ENCODE data around the gene NAALADL2.

The NAALADL2 gene

DNA sequence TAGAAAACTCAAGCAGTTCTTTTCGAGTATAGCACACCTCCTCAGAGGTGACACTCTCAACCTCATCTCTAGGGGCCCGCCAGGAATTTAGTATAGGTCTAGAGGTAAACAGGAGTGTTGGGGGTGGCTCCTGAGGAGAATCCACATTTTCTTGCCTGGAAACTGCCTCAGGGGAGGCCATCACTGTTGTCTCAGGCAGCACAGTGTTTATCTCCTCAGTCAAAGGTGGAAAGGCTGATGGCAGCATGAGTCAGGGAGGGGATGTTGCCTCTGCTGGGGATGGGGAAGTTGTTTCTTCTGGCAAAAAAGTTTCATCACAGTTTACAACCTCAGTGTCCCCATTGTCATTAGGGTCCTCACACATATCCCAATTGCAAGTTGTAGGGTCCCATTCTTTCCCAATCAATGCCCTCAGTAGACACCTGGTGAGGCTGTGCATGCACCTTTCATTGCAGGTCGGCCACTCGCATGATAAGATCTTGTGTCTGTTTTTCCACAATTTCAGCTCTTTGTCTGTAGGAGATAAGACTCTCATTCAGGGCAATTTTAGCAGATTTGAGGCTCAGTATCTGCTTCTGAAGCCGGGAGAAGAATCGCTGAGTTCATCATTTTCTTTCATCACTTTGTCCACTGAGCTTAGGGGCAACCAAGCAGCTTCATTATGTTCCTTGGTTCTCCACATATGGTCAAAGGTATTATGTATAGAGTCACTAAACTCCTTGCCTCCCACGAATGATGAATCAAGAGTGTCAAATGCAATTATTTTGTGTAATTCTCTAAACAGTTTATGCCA is 25.8 kb downstream of the NAALADL2 start:
- no peak for DNase-seq (ENCODE audit: low spot score)

DNA sequence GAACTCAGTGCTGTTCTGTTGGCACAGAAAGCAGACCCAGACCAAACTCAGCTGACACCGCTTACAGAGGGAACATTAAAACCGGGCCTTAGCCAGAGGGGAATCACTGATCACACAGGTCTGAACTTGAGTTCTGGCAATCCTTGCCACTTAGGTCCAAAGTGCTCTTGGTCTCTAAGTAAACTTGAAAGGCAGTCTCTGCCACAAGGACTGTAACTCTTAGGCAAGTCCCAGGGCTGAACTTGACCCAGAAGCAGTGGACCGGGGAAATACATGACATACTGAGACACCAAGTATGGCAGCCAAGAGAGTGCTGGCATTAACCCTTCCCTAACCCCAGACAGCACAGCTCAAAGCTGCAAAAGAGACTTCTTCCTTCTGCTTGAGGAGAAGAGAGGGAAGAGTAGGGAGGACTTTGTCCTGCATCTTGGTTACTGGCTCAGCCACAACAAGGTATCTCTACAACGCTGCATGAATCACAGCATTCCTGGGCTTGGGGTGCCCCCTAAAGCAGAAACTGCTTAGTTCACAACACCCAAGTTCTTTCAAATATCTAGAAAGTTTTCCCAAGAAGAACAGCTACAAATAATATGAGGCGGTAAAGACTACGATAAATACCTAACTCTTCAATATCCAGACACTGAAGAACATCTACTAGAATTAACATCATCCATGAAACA is 32.5 kb downstream of the NAALADL2 start:
- no peak for DNase-seq (ENCODE audit: low spot score)

DNA sequence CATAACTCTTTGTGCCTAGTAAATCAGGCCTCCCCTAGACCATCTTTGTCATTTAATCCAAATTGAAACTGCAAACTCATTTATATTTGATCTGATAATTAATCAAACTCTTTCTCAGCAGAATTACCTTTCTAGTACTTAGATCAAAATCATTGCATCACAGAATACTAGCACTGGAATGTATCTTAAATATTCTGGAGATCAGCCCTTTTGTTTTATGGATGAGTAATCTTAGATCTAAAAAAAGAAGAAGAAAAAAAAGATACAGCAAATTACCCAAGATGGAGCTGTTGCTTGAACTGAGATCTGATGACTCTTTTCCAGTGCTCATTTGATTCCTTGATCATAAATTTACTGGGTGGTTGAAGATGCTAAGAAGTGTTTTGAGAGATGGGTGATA is 47.9 kb downstream of the NAALADL2 start:
- no peak for DNase-seq (ENCODE audit: low spot score)

DNA sequence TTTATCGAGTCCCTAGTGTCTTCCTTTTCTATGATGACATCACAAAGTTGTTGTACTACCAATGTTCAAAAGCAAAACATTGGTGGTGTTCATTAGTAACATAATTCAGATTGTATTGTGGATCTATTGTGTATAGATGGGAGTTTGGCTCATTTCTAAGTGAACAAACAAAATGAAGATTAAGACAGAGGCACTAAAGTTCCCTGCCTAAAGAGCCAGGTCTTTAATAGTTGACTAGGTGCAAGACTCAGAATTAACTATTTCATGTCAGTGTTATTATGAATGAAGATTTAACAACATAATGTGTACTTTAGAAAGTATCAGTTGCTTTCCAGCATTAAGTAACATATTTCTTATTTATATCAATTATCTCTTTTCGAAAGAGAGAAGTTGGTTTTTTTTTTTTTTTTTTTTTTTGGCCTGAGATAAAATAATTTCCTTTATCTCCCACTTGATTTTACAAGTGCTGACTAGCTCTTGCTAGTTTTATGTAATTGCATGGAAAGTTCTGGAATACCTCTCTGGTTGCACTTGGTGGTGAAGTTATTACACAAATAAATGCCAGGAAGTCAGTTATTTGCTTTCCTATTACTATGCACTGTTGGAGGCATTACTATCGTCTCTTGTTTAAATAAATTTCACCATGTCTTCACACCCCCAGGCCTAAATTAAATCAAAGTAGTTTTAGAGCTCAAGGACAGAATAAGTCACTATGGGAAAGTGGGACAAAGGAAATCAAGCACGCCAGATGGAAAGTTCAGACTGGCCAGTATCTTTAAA is 48.7 kb downstream of the NAALADL2 start:
- no peak for DNase-seq (ENCODE audit: low spot score)

DNA sequence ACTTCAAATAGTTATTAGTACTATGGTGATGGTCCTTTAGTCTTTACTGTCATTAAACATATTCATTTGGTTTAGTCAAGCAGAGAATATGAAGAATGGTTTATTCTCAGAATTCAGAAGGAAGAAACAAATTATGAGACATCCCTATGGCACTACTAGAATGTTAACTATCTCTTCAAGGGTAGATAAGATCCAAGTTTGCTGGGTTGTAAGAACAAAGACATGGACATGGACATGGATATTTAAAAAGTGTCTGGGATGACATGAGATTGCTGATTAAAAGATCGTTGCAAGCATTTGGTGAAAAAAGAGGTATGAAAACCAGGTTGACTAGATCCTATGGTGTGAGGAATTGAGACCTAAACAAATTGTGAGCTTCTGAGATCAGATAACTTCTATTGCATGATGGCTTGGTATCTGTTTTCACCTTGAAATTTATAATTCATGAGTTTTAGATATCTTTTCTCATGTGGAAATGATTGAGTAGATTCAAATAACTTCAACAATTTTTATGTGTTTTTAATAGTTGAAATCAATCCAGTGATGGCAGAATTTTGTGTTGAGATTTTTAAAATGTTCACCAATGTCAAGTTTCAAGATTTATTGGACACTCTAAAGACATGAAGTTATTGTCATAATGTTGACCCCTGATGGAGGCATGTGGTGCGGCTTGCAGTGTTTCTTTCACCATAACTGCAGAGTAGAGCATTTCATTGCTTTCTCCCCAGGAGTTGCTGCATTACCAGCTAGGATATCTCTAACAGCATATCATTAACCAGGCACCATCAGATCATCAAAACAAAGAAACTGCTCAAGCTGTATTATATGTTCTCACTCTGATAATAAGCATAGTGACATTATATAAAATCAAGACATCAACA is 72.6 kb downstream of the NAALADL2 start:
- no peak for DNase-seq (ENCODE audit: low spot score)

DNA sequence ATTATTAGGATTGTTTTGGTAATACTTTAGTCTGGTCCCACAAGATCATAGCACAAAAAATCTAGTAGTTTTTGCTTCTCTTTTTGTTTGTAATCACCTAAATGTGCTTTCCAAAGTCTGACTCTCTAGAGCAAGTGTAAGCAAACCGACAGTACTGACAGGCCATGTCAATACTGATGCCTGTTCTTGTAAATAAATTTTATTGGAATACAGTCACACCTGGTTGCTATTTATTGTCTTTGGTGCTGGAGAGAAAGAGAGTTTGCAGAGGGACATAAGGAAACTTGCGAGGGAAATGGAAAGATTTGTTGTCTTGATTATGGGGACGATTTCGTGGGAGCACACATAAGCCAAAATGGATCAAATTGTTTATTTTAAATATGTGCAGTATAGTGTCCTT is 77.5 kb downstream of the NAALADL2 start:
- no peak for DNase-seq (ENCODE audit: low spot score)

DNA sequence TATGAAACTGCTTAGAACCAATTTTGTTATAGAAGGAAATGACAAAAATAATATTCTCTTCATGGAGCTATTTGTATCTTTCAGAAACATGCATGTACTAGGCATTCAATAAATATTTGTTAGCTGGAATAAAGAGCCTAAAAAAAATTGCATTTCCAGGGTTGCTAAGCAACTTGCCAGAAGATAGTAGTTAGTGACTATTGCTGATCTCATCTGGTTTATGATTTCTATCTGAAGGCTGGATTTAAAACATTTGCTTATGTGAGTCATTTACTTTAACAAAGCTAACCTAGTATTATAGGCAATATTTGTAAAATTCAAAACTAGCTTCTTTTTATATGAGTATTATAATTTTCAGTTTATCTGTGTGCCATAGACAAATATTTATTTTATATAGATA is 78.3 kb downstream of the NAALADL2 start:
- peak; percentile 17 for DNase-seq (ENCODE audit: low spot score)

DNA sequence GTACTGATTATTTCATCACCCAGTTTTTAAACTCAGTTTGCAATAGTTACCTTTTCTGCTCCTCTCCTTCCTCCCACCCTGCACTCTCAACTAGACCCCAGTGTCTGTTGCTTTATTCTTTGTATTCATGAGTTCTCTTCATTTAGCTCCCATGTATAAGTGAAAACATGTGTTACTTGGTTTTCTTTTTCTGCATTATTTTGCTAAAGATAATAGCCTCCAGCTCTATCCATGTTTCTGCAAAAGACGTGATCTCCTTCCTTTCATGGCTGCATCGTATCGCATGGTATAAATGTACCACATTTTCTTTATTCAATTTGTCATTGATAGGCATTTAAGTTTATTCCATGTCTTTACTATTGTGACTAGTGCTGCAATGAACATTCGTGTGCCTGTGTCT is 79.0 kb downstream of the NAALADL2 start:
- no peak for DNase-seq (ENCODE audit: low spot score)

DNA sequence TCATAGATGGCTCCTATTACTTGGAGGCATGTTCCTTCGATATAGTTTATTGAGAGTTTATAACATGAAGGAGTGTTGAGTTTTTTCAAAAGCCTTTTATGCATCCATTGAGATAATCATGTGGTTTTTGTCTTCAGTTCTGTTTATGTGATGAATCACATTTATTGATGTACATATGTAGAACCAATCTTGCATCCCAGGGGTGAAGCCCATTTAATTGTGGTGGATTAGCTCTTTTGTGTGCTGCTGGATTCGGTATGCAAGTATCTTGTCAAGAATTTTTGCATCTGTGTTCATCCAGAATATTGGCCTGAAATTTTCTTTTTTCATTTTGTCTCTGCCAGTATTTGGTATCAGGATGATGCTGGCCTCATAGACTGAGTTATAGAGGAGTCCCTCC is 81.0 kb downstream of the NAALADL2 start:
- DNase-seq (ENCODE audit: low spot score) = no peak

DNA sequence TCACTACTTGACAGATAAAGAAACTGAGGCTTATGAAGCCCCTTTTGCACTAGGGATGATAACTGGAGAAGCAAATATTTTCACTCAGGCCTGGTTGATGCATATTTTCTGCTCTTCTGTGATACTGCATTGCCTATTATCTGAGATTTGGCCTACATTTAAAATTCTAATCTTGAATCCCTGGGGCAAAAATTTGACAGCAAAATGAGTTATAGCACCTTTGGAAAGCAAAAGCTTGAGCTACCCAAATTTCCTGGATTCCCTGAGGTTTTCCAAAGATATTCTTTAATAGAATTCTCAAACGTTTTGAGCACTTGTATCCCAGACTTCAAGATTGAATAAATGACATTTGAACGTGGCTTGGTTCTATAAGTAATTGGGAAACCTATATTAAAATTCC is 86.1 kb downstream of the NAALADL2 start:
- no peak for DNase-seq (ENCODE audit: low spot score)

DNA sequence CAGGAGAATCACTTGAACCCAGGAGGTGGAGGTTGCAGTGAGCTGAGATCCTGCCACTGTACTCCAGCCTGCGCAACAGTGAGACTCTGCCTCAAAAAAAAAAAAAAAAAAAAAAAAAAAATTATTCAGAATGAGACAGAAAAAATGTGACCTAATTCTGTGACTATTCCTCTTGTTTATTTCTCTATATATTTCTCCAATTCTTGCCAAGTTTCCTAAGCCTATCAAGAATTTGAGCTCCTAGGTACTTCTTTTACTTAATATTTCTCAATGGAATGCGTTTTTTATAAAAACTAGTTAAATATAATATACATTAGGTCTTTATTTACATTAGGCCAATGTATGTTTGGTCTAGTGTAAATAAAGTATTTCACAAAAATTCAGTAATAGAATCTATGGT is 86.8 kb downstream of the NAALADL2 start:
- DNase-seq (ENCODE audit: low spot score) = no peak

DNA sequence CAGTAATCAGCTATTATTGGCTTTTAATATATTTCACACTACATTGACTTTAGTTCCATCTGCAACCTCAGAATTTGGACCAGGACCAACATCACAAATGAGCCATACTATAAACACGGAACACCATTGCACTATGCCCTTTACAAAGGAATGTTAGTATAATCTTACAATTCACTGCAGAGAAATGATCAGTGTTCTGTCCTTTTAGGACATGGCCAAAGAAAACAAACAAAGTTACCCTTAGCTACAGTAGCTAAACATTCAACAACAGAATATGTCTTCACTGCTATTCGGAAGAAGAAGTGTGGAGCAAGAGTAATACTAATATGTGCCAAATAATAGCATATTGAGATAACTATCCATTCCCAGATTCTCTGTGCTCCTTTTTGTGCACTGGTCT is 90.4 kb downstream of the NAALADL2 start:
- DNase-seq (ENCODE audit: low spot score) = no peak

DNA sequence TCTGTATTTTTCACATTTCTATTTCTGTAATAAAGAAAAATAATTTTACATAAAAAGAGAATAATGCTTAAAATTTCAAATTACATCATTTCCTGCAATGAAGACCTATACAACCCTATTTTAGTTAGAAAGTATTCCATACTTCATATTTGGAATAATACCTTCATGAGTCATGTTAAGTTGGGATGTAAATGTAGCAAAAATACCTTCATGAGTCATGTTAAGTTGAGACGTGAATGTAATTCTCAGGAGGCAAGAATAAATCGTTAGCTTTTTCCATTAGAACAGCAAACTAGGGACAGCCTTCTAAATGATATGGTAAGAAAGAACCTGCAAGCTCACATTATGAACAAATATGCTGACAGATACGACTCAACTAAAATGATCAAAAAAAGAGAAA is 91.9 kb downstream of the NAALADL2 start:
- peak; percentile 43 for DNase-seq (ENCODE audit: low spot score)

DNA sequence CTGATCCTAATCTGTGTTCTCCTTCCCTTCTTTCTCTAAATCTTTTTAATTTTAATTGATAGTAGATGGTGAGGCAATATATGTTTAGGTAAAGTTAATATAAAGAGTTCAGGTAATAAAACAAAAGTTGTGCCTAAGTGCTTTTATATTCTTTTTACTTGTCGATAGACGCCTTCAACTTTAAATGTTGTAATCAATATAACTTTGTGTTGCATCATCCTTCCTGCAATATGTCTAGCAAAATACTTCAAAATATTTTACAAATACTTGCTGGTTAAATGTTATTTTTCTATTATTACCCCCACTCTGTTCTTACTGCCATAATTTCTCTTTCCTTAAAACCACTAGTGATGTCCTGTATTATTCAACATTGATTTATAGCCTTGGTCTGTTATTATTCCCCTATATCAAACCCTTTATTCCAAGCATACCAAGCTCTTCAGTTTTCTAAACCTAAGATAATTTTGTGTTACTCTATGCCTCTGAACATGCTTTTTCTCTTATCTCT is 92.4 kb downstream of the NAALADL2 start:
- no peak for DNase-seq (ENCODE audit: low spot score)

DNA sequence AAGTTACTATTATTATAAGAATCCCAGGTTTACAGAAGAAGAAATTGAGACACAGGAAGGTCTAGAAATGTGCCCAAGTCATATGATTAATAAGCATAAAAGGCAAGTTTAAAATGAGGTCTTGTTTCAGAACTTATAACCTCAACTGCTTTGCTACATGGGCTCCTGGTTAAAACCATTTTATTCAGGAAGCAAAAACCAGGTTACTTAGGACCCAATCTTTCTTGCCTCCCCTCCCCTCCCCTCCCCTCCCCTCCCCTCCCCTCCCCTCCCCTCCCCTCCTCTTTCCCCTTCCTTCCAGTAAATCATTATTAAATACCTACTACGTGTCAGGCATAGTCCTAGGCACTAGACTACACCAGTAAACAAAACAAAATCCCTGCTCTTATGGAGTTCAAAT is 93.9 kb downstream of the NAALADL2 start:
- no peak for DNase-seq (ENCODE audit: low spot score)

DNA sequence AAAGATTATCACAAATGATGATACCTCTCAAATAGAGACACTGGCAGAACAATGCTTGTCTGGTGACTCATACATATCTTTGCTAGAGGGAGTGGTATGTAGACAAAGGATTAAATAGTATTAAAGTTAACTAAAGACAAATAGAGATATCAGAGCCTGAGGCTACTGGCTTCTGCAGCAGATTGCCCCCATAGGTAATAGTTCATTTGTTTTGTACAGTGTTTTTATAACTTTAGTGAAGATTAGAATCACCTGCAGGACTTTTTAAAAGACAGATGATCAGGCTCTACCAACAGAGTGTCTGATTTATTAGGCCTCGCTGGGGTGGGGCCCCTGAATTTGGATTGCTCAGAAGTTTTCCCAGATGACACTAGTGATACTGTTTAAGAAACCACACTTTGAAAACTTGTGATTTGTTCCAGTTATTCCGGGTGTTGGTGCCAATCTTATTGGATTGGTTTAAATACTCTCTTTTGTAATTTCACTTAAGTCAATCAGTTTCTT is 96.4 kb downstream of the NAALADL2 start:
- DNase-seq (ENCODE audit: low spot score) = no peak

DNA sequence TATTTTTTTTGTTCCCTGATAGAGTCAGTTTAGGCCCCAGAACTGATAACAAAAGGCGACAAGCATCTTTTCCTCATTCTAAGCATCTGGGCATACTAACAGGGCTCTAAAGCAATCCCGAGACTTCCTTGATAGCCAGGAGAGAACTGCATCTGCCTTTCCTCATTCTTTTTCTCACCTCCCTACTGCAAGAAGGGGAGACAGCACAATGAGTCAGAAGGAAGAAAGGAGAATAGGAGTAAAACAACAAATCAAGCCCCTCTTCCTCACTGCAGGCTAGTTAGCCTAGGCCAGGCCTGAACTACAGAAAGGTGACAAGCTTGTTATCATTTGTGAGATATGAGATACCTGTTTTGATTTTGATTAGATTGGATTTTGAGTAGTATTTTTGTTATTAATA is 97.9 kb downstream of the NAALADL2 start:
- DNase-seq (ENCODE audit: low spot score) = no peak

DNA sequence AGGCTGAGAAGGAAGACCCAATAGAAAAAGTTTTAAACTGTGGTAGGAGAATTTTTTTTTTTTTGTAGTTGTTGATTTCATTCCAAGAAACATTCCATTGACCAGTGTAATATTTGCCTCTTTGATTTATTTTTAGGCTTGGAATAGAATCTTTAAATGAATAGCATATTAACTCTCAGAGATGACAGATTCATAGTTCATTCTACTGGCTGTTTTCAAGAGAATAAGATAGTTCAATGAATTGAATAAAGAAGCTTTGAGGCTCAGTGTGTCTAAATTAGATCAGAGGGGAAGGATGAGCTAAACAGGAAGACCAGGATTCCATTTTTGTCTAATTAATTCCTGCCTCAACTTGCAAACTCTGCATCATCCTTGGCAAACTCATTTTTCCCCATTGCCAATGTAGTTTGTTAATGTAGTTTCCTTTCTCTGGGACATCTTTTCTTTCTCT is 98.4 kb downstream of the NAALADL2 start:
- no peak for DNase-seq (ENCODE audit: low spot score)

DNA sequence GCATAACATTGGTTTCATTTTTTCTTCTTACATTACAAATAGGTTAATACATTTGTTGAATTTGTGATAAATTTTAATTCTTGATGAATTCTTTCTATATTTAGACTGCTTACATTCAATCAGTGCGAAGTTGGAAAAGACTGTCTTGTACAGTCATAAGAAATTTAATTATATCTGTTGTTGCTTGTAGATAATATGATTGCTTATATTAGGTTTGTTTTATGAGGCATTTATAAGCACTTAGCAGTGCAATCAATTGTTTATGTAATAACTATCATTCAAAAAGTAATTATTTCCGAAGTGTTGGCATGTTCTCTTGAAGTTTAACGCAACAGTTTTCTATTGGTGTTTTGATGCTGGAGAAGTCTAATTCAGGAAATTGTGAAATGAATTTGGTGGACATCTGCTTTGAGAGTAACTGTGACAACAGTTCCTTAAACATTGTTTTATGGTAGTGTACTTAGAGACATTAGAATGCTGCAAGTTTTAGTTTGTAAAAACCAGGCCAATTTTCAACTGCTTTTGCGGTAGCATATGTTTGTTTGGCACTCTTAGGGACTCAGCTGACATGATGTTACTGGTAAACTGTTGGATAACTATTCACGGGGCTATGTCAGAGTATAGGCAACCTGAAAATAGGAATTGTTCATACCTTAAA is 99.7 kb downstream of the NAALADL2 start:
- no peak for DNase-seq (ENCODE audit: low spot score)

DNA sequence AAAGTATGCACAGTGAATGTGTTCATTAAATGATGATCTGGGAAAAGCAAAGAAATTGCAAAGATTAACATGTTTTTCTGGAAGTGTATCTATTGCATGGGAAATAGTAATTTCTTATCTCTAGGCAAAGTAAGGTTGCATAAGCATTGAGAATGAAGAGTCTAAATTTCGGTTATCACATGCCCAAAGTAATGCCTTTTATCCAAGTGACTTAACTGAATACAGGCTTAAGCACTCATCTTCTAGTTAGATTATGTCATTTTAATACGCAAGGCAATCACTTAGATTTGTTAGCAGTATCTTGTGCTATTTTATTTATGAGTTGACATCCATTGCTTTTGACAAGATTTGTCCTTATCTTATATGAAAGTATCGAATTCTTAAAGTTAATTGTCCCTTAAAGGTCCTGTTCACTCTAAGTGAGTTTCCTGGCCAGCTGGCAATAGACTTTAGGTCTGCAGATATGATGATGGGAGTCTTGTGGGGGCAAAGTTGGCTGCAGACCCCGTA is 100.5 kb downstream of the NAALADL2 start:
- DNase-seq (ENCODE audit: low spot score) = no peak

DNA sequence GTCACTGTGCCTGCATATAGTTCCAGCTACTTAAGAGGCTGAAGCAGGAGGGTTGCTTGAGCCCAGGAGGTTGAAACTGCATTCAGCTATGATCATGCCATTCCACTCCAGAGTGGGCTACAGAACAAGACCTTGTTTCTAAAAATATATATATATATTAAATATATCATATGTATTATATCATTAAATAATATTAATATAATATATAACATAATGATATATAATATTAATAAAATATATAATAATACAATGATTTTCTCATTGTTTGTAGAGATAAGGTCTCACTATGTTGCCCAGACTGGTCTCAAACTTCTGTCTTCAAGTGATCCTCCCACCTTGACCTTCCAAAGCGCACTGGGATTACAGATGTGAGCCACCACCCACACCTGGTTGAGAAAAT is 101.8 kb downstream of the NAALADL2 start:
- DNase-seq (ENCODE audit: low spot score) = no peak

Data from RKO (cell line).